H1 (cell line): Measurements from ENCODE around the gene KCTD3. TPM values are rescaled to one million over a fixed set of nuclear protein-coding genes. Genes with fewer than 3 reads are reported as not detected.

Experiments
- CTCF ChIA-PET: fragments of 300-600 bp; sonication (Branson Sonifier 250); formaldehyde crosslinking; loops from one replicate; lab custom pipeline; 2021; ENCODE audit not compliant: partially characterized antibody; lab: Charles Lee
- POLR2A ChIA-PET: fragments of 300-600 bp; sonication (Branson Sonifier 250); formaldehyde crosslinking; loops from one replicate; lab custom pipeline; 2021; ENCODE audit warnings: inconsistent platforms; ENCODE audit not compliant: partially characterized antibody; lab: Charles Lee
- DNase-seq, 2 experiments: peaks; one replicate each; pipeline versions ENCODE4 v3.0.0 to v3.0.0-alpha.2; 2010 to 2022; ENCODE audit warnings: low spot score in 2 of 2, low read depth in 1 of 2, mixed read lengths in 1 of 2
- FAIRE-seq: peaks from 2 replicates; lab custom pipeline; 2011; peaks lifted over from hg19 to GRCh38; lab: Jason Lieb, UNC
- H2AFZ ChIP-seq: 2 replicates; pipeline ENCODE4 v1.8.1; 2012; ENCODE audit warnings: low read length, inconsistent platforms
- H2AK5ac ChIP-seq: 2 replicates; pipeline ENCODE4 v1.6.1; 2013; ENCODE audit warnings: low read depth, low read length
- H2BK120ac ChIP-seq: replicated peaks from 2 replicates; pipeline ENCODE3; 2013; ENCODE audit warnings: low read depth, low read length, inconsistent platforms
- H2BK12ac ChIP-seq: 2 replicates; pipeline ENCODE4 v1.6.1; 2013; ENCODE audit warnings: low read depth, low read length
- H2BK15ac ChIP-seq: 2 replicates; pipeline ENCODE4 v1.6.1; 2013; ENCODE audit warnings: low read length
- H2BK20ac ChIP-seq: 2 replicates; pipeline ENCODE4 v1.6.1; 2013; ENCODE audit warnings: low read length
- H2BK5ac ChIP-seq: 2 replicates; pipeline ENCODE4 v1.6.1; 2013; ENCODE audit warnings: low read depth, low read length
- H3K14ac ChIP-seq: 2 replicates; pipeline ENCODE4 v1.6.1; 2013; ENCODE audit warnings: inconsistent platforms; ENCODE audit not compliant: insufficient read length
- H3K18ac ChIP-seq: 2 replicates; pipeline ENCODE4 v1.6.1; 2013; ENCODE audit warnings: low read length; ENCODE audit errors: extremely low read depth
- H3K23ac ChIP-seq: 2 replicates; pipeline ENCODE4 v1.6.1; 2013; ENCODE audit warnings: inconsistent platforms; ENCODE audit not compliant: insufficient read length
- H3K23me2 ChIP-seq: 2 replicates; pipeline ENCODE4 v1.6.1; 2013; ENCODE audit warnings: low read depth, low read length
- H3K27ac ChIP-seq: 2 replicates; pipeline ENCODE4 v1.6.1; 2011; ENCODE audit warnings: low read depth, low read length, inconsistent platforms
- H3K27me3 ChIP-seq, 4 experiments: replicated peaks in 1 of 4; 1 replicate in 1 of 4; 2 replicates in 3 of 4; pipeline versions ENCODE4 v1.6.1 to v1.8.1; 2011 to 2013; ENCODE audit warnings: low read length in 3 of 4, mild to moderate bottlenecking in 3 of 4, inconsistent platforms in 2 of 4, mixed read lengths in 2 of 4, moderate library complexity in 1 of 4; ENCODE audit not compliant: control insufficient read depth in 3 of 4, insufficient read depth in 3 of 4; ENCODE audit errors: extremely low read depth in 1 of 4
- H3K36me3 ChIP-seq, 4 experiments: 2 replicates each; pipeline versions ENCODE4 v1.6.1 to v1.8.1; 2011 to 2013; ENCODE audit warnings: mild to moderate bottlenecking in 4 of 4, low read length in 3 of 4, moderate library complexity in 2 of 4, control low read depth in 1 of 4, inconsistent platforms in 1 of 4; ENCODE audit not compliant: insufficient read depth in 4 of 4, control insufficient read depth in 2 of 4
- H3K4ac ChIP-seq: replicated peaks from 2 replicates; pipeline ENCODE3; 2013; ENCODE audit warnings: low read length, low read depth, mixed read lengths, inconsistent platforms; ENCODE audit not compliant: insufficient read length
- H3K4me1 ChIP-seq, 4 experiments: replicated peaks in 1 of 4; 1 replicate in 1 of 4; 2 replicates in 3 of 4; pipeline versions ENCODE4 v1.6.1 to v1.8.1; 2011 to 2013; ENCODE audit warnings: low read length in 3 of 4, inconsistent platforms in 2 of 4, mixed read lengths in 1 of 4; ENCODE audit not compliant: insufficient read depth in 4 of 4, control insufficient read depth in 3 of 4
- H3K4me2 ChIP-seq, 2 experiments: 2 replicates each; pipeline versions ENCODE4 v1.6.1 to v1.8.1; 2011 to 2013; ENCODE audit warnings: low read depth in 2 of 2, low read length in 2 of 2, control low read depth in 1 of 2, inconsistent platforms in 1 of 2, mild to moderate bottlenecking in 1 of 2; ENCODE audit not compliant: insufficient read depth in 1 of 2
- H3K4me3 ChIP-seq, 4 experiments: fragments of 200-600, 300-600 bp in 1 of 4; sonication (generic), shearing (Covaris generic), sonication (Bioruptor Twin) in 1 of 4; 2 replicates each; pipeline versions ENCODE4 v1.5.1 to v1.8.1; 2011 to 2016; ENCODE audit warnings: low read length in 4 of 4, low read depth in 3 of 4, control low read depth in 2 of 4, inconsistent platforms in 2 of 4, mild to moderate bottlenecking in 2 of 4, mixed read lengths in 1 of 4, moderate library complexity in 1 of 4; ENCODE audit not compliant: insufficient read depth in 2 of 4; ENCODE audit errors: extremely low read depth in 1 of 4
- H3K56ac ChIP-seq: replicated peaks from 2 replicates; pipeline ENCODE3; 2013; ENCODE audit warnings: low read depth, mild to moderate bottlenecking, mixed read lengths, low read length, inconsistent platforms; ENCODE audit not compliant: insufficient read length
- H3K79me1 ChIP-seq: 2 replicates; pipeline ENCODE4 v1.6.1; 2013; ENCODE audit warnings: low read depth, low read length, control low read depth
- H3K79me2 ChIP-seq, 2 experiments: 2 replicates each; pipeline versions ENCODE4 v1.6.1 to v1.8.1; 2012 to 2013; ENCODE audit warnings: low read length in 2 of 2, mild to moderate bottlenecking in 2 of 2, inconsistent platforms in 1 of 2; ENCODE audit not compliant: insufficient read depth in 2 of 2, control insufficient read depth in 1 of 2
- H3K9ac ChIP-seq, 4 experiments: replicated peaks in 1 of 4; 1 replicate in 1 of 4; 2 replicates in 3 of 4; pipeline versions ENCODE4 v1.6.1 to v1.8.1; 2011 to 2013; ENCODE audit warnings: low read depth in 3 of 4, low read length in 3 of 4, control low read depth in 2 of 4, mild to moderate bottlenecking in 2 of 4, moderate library complexity in 2 of 4, inconsistent platforms in 1 of 4; ENCODE audit errors: extremely low read depth in 1 of 4
- H3K9me3 ChIP-seq, 2 experiments: 2 replicates each; pipeline versions ENCODE4 v1.6.1 to v1.8.1; 2012 to 2013; ENCODE audit warnings: mild to moderate bottlenecking in 2 of 2, moderate library complexity in 2 of 2, control low read depth in 1 of 2, inconsistent platforms in 1 of 2, low read depth in 1 of 2, low read length in 1 of 2, mixed read lengths in 1 of 2; ENCODE audit not compliant: insufficient read depth in 2 of 2
- H4K20me1 ChIP-seq, 2 experiments: replicated peaks in 1 of 2; 2 replicates each; pipeline versions ENCODE3 to v1.8.1; 2011 to 2013; ENCODE audit warnings: inconsistent platforms in 2 of 2, low read length in 2 of 2, mild to moderate bottlenecking in 1 of 2; ENCODE audit not compliant: insufficient read depth in 2 of 2, control insufficient read depth in 1 of 2
- H4K5ac ChIP-seq: 2 replicates; pipeline ENCODE4 v1.6.1; 2013; ENCODE audit warnings: low read length, low read depth, mixed read lengths, inconsistent platforms; ENCODE audit not compliant: insufficient read length
- H4K8ac ChIP-seq: 2 replicates; pipeline ENCODE4 v1.8.0; 2013; ENCODE audit warnings: mild to moderate bottlenecking, moderate library complexity, low read length, inconsistent platforms; ENCODE audit not compliant: insufficient read depth; ENCODE audit errors: extremely low read depth
- H4K91ac ChIP-seq: replicated peaks from 2 replicates; pipeline ENCODE3; 2013; ENCODE audit warnings: low read length, mixed read lengths, inconsistent platforms; ENCODE audit not compliant: insufficient read length
- CBX5 ChIP-seq: fragments of 300-800, 300-1000 bp; sonication (generic); IDR thresholded peaks from 2 replicates; pipeline ENCODE4 v1.7.1; 2016; ENCODE audit warnings: antibody characterized with exemption, low read length, low read depth
- NANOG ChIP-seq: IDR thresholded peaks from 2 replicates; pipeline ENCODE4 v1.6.1; 2011; ENCODE audit warnings: low read length, low read depth, mild to moderate bottlenecking, inconsistent platforms; ENCODE audit not compliant: insufficient read depth, poor library complexity, severe bottlenecking
- RBBP5 ChIP-seq: IDR thresholded peaks from 2 replicates; pipeline ENCODE4 v1.7.1; 2012; ENCODE audit warnings: low read depth, mild to moderate bottlenecking, inconsistent platforms, low read length, moderate library complexity, borderline replicate concordance
- SIRT6 ChIP-seq: IDR thresholded peaks from one replicate; pipeline ENCODE4 v1.7.1; 2012; ENCODE audit warnings: low read length, inconsistent platforms
- WGBS, 2 experiments: shearing (Covaris generic) in 1 of 2; methylation state at CpG; one replicate each; pipeline versions ENCODE4 v1.1.6 to v1.1.7; 2013 to 2015; ENCODE audit warnings: low lambda C conversion rate in 2 of 2, mixed read lengths in 2 of 2, inconsistent platforms in 1 of 2, low coverage in 1 of 2, missing lambda C conversion rate in 1 of 2; ENCODE audit not compliant: insufficient replicate concordance in 2 of 2, insufficient coverage in 1 of 2, insufficient read length in 1 of 2; ENCODE audit errors: extremely low coverage in 1 of 2, missing lambda C conversion rate in 1 of 2; 5-methylcytosine and 5-hydroxymethylcytosine counted together
- polyA plus RNA-seq, 7 experiments: library from polyadenylated mRNA; depleted of rRNA in 3 of 7; stranded (reverse) in 5 of 7; unstranded in 2 of 7; fragments of >200 nt in 5 of 7; fragments of 200-250 nt in 2 of 7; gene quantifications; 1 replicate in 5 of 7; 2 replicates in 1 of 7; 4 replicates in 1 of 7; pipeline versions ENCODE4 v1.2.1 to v1.2.3, GENCODE V29; 2011 to 2013; ENCODE audit warnings: missing spikeins in 2 of 7, mixed read lengths in 2 of 7
- total RNA-seq: library from RNA; stranded (reverse); fragmentation: NEBNext Ultra II Directional; extraction: Animal tissue kit (Norgen Biotek cat#: 25700); gene quantifications from 2 replicates; pipeline ENCODE4 v1.2.1, GENCODE V29; 2021
- TF ChIP-seq, protein P1 (sequence below): IDR thresholded peaks from 2 replicates; pipeline ENCODE4 v1.6.1; 2012; ENCODE audit warnings: inconsistent platforms
- TF ChIP-seq, protein P2 (sequence below): IDR thresholded peaks from 2 replicates; pipeline ENCODE4 v1.6.1; 2012; ENCODE audit warnings: low read length, inconsistent platforms

Gene KCTD3
- total and polyA plus RNA-seq, 2 of the 8 experiments (the other 6 are each of a cell fraction or from before 2014, with no cell fraction given): 43.0 to 55.6 TPM

DNA sequence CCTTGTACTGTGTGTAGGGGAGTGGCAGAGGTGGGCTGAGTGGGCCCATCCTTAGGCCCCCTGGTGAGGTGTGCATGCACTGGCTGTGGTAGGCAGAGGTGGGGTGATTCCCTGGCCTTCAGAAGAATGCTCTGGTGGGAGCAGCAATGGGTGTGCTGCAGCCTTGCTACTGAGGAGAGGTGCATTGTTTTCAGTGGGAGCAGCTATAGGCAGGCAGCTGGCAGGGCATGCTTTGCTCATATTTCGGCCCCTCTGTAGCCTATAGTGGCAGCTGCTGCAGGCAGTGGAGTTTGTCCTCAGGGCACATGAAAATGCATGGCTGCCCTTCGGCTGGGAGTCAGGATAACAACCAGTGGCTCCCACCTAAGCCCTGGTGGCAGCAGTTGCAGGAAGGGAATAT is 10.1 kb upstream of the KCTD3 start:
- Histone ChIP-seq H3K14ac (no peak overlapping the region), H3K56ac (no peak overlapping the region), H4K20me1 (no peaks in the 10 kb centered on the region), H3K79me2 (no peaks in the 10 kb centered on the region), H3K9ac (no peak overlapping the region), H4K8ac (no peak overlapping the region), H2BK5ac (no peak overlapping the region), H3K36me3 (no peaks in the 10 kb centered on the region), H4K91ac (no peak overlapping the region), H3K18ac (no peak overlapping the region), H3K27ac (no peak overlapping the region), H2BK12ac (no peak overlapping the region), H3K4me2 (no peak overlapping the region), H2BK120ac (no peak overlapping the region), H4K5ac (no peak overlapping the region), H3K4ac (no peak overlapping the region), H3K9me3 (no peaks in the 10 kb centered on the region), H2BK20ac (no peak overlapping the region), H3K27me3 (no peaks in the 10 kb centered on the region), H3K4me1 (no peaks in the 10 kb centered on the region), H3K4me3 (no peak overlapping the region), H3K79me1 (no peaks in the 10 kb centered on the region), H2AFZ (peak overlapping the region; percentile 79), H2BK15ac (no peak overlapping the region), H2AK5ac (no peak overlapping the region), H3K23ac (no peak overlapping the region), H3K23me2 (no peaks in the 10 kb centered on the region)
- POLR2A ChIA-PET: interaction anchor here (1.5 kb wide), 1 partner anchor 10 kb away, joined by 7 read pairs; the partner anchor contains the start of gene KCTD3
- WGBS, 2 experiments: 96% methylated on average over 2 of the region's 2 CpGs; no CpG with 5 or more reads in 1 of the 2 experiments
- no peak for DNase-seq
- no peak for TF ChIP-seq SIRT6
- TF ChIP-seq CBX5: no peak
- TF ChIP-seq, protein P1, sequence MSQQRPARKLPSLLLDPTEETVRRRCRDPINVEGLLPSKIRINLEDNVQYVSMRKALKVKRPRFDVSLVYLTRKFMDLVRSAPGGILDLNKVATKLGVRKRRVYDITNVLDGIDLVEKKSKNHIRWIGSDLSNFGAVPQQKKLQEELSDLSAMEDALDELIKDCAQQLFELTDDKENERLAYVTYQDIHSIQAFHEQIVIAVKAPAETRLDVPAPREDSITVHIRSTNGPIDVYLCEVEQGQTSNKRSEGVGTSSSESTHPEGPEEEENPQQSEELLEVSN: no peak
- TF ChIP-seq RBBP5: no peak
- TF ChIP-seq NANOG: no peak
- TF ChIP-seq, protein P2, sequence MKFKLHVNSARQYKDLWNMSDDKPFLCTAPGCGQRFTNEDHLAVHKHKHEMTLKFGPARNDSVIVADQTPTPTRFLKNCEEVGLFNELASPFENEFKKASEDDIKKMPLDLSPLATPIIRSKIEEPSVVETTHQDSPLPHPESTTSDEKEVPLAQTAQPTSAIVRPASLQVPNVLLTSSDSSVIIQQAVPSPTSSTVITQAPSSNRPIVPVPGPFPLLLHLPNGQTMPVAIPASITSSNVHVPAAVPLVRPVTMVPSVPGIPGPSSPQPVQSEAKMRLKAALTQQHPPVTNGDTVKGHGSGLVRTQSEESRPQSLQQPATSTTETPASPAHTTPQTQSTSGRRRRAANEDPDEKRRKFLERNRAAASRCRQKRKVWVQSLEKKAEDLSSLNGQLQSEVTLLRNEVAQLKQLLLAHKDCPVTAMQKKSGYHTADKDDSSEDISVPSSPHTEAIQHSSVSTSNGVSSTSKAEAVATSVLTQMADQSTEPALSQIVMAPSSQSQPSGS: no peak
- CTCF ChIA-PET: interaction anchor here (1.0 kb wide), 1 partner anchor 17 kb away, joined by 3 read pairs; no protein-coding TSS in a partner anchor
- no peak for FAIRE-seq
